IPS-18c (cell line): ENCODE results near the gene GABPB2.

Source experiments
- H3K4me3 ChIP-seq: 2 replicates; pipeline ENCODE4 v1.7.0; 2013; ENCODE audit warnings: low read depth, mild to moderate bottlenecking, low read length, moderate library complexity; ENCODE audit not compliant: insufficient read depth
- H3K9me3 ChIP-seq: one replicate; pipeline ENCODE4 v1.6.1; 2013; ENCODE audit warnings: mild to moderate bottlenecking, low read length, moderate library complexity; ENCODE audit not compliant: control insufficient read depth, insufficient read depth

The GABPB2 gene

DNA sequence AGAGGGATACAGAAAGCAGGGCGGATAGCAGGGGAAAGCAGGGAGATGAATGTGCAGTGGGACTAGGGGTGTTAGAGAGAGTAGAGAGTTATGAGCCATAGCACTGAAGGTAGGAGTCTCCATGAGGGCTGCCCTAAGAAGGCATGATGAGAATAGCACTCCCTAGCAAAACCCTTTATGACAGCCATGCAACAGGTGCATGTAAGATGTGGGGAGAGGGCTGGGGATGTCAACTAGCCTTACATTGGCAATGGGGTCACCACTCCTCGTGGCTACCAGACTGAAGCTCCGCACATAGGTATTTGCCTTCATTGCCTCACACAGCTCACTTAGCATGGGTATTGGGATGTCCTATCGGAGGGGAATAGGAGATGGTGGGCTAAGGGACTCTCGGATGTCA, 100.6 kb downstream of the GABPB2 start:
- H3K9me3 ChIP-seq: no peaks in the 10 kb centered on the region

More for the DNA sequence above, 100.6 kb downstream of the GABPB2 start:
- no peak overlapping the region for H3K4me3 ChIP-seq
